ENCODE measurements around the gene LPA. TPM values are rescaled to one million over a fixed set of nuclear protein-coding genes. Genes with fewer than 3 reads are reported as not detected.

The LPA gene
- total RNA-seq, 2 donors from 2014 or later, result not detected

- Histone ChIP-seq H3K27ac (peak overlapping the region; percentile 70 to 73), H3K9me3 (no peaks in the 10 kb centered on the region), H3K36me3 (no peaks in the 10 kb centered on the region), H3K4me3 (peak overlapping the region; percentile 61 to 75), H3K27me3 (no peaks in the 10 kb centered on the region), H3K4me1 (no peaks in the 10 kb centered on the region)
- peak in 1 of 2 donors; percentile 33 for TF ChIP-seq CTCF (IDR thresholded peaks at IDR 0.05)
- peak; percentile 83 for DNase-seq (ENCODE audit: low spot score)
Measured at GRCh38 chr6:160520043-160520904, 143.8 kb downstream of the LPA start.

- no peaks in the 10 kb centered on the region for H3K4me1 ChIP-seq
- H3K9me3 ChIP-seq, result no peaks in the 10 kb centered on the region
- no peaks in the 10 kb centered on the region for H3K27me3 ChIP-seq
- no peak for DNase-seq (ENCODE audit: low spot score)
- TF ChIP-seq CTCF (IDR thresholded peaks at IDR 0.05), result peak; percentile 92 to 93
- H3K27ac ChIP-seq, result peak overlapping the region; percentile 70 to 73
- peak overlapping the region; percentile 61 to 75 for H3K4me3 ChIP-seq
- no peaks in the 10 kb centered on the region for H3K36me3 ChIP-seq
Measured at GRCh38 chr6:160519603-160520042, 144.5 kb downstream of the LPA start.

GRCh38 chr6:160519133-160519532, 144.9 kb downstream of the LPA start:
- H3K27ac ChIP-seq, result no peak overlapping the region
- H3K4me3 ChIP-seq, result no peak overlapping the region
- H3K36me3 ChIP-seq, result no peaks in the 10 kb centered on the region
- no peaks in the 10 kb centered on the region for H3K27me3 ChIP-seq
- TF ChIP-seq CTCF (IDR thresholded peaks at IDR 0.05), result no peak
- H3K9me3 ChIP-seq, result no peaks in the 10 kb centered on the region
- H3K4me1 ChIP-seq, result no peaks in the 10 kb centered on the region
- DNase-seq (ENCODE audit: low spot score), result no peak

GRCh38 chr6:160513836-160514235, 150.2 kb downstream of the LPA start:
- Histone ChIP-seq H3K27me3 (no peaks in the 10 kb centered on the region), H3K36me3 (no peaks in the 10 kb centered on the region), H3K27ac (no peak overlapping the region), H3K4me3 (no peak overlapping the region), H3K9me3 (no peaks in the 10 kb centered on the region), H3K4me1 (no peaks in the 10 kb centered on the region)
- no peak for TF ChIP-seq CTCF (IDR thresholded peaks at IDR 0.05)
- no peak for DNase-seq (ENCODE audit: low spot score)

DNA sequence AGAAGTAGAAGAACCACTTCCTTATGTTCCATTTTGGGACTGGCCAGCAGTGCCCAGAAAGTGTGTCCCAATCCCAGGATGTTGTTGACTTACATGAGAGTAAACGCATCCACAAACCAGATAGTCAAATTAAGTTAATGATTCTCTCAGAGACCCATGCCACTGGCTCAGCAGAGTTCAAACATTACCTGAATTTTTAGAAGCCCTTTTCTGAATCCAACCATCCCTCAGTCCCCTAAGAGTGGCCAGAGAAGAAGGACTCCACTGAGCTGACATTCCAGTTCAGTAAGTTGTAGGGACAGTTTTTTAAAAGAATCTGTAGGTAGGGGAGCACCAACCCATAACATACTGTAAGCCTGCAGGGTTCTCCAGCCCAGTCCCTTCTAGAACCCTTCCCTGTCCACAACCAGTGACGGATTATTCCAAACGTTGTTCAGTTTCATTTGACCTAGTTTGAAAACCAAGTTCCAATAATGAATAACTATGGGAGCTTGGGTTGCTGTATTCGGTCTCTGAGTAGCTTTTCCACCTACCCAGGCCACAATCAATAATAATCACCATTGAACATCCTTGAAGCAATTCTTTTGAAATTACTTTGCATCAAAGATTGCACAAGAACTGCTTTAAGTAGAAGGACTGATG, 153.0 kb downstream of the LPA start:
- no peak overlapping the region for H3K4me3 ChIP-seq
- no peaks in the 10 kb centered on the region for H3K9me3 ChIP-seq
- no peaks in the 10 kb centered on the region for H3K27me3 ChIP-seq
- no peak for DNase-seq (ENCODE audit: low spot score)
- H3K36me3 ChIP-seq, result no peaks in the 10 kb centered on the region
- H3K27ac ChIP-seq, result no peak overlapping the region
- no peak for TF ChIP-seq CTCF (IDR thresholded peaks at IDR 0.05)
- H3K4me1 ChIP-seq, result no peaks in the 10 kb centered on the region

Data from right atrium auricular region (tissue), 2 donors.